GM21423 (cell line): ENCODE data around the gene FAM135A.

ENCODE experiments used
- ATAC-seq: cut with Tn5 transposase; IDR thresholded peaks from one replicate; pipeline ENCODE4 v1.9.1; 2021; ENCODE audit warnings: mild to moderate bottlenecking, moderate library complexity; ENCODE audit not compliant: unreplicated experiment

Gene FAM135A

DNA sequence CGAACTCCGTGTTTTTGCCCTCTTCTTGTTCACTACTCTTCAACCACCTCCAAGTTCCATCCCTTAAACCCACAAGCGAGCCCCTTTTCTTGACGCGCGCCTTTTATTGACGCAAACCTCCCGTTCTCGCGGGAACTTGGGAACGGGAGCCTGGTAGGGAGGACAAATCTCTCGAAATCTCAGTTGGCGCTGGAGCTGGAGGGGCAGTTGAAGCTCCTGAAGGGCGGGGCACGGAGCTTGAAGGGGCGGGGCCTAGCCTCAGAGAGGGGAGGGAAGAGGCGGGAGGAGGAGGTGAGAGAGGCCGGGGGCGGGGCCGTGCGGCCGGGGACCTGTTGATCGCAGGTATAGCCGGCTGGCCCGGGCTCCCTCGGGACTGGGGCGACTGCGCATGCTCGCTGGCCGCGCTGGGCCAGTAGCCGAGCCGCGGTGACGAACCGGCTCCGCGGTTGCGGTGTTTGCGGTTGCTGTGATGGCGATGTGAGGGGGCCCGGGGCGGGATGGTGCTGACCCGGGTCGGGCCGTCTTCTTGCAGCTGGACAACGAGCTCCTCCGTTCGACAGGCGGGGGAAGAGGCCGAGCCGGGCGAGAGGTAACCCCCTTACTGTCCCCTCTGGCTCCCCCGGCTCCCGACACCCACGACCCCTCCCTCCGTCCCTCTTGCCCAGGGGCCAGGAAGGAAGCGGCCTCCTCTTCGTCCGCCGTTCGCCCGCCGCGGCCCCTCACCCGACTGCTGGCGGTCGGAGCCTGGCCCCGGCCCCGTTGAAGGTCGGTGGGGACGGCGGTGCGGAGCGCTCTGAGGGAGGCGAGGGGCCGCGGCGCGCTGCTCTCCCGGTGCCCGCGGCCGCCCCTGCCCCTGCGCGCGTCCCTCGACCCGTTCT is at the start of gene FAM135A:
TSS of gene FAM135A (plus strand) at position 395 of the 878 bp plus-strand sequence. CDS start 14,835 bp downstream, outside the sequence.
- ATAC-seq: peak; percentile 80

DNA sequence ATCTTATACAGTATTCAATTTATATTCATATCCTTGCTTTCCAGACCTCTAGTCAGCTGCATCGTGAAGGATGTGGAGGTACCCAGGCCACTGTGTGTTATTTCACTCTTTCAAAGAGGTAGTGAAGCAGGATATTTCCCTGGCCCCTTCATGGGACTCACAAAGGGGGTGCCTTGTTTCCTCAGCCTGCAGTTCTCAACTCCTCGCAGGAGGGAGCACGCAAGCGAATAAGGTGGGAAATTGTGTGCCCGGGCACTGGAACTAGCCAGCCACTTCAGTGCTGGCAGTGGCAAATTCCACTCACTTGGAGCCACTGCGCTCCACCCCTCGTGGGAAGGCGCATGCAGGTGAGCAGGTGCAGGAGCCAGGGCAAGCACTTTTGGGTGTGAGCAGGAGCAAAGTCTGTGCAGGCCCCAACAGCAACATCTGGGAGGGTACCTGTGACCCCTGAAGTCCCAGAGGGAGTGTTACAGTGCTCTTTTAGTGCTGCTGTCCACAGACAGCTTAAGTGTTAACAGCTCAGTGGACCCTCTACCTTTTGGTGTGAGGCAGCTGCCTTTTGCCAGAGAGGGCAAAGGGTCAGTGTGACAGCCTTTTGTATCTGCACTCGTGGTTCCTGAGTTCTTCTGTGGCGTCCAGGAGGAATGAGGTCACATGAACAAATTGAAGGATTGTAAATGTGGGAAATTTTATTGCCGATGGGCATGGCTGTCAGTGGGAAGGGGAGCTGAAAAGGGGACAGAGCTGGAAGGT is 49.4 kb upstream of the FAM135A start:
- no peak for ATAC-seq

DNA sequence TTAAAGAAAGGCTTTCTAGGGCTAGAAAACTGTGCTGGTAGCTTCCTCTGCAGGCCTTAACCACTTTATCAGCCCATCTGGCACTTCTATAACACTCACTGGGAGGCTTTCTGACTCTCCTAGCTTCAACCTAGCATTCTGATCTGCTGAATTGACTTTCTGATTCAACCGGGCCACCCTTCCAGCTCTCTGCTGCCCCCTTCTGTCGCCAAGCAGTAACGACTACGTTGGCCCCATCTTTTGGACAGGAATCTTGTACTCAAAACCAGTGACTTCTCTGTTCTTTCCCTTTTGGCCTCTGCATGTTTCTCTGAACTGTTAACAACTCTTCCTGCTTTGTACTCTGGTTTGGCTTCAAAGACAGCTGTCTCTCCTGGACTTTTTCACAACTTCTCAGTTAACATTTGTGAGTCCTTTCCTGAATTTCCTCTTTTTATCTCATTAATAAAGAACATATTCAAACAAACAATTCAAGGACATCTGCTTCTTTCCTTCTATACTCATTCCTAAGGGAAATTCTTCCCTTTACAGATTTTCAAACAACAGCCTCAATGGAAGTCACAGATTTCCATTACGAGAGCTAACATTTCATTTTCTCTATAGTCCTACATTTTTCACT is 43.9 kb upstream of the FAM135A start:
- peak; percentile 86 for ATAC-seq

DNA sequence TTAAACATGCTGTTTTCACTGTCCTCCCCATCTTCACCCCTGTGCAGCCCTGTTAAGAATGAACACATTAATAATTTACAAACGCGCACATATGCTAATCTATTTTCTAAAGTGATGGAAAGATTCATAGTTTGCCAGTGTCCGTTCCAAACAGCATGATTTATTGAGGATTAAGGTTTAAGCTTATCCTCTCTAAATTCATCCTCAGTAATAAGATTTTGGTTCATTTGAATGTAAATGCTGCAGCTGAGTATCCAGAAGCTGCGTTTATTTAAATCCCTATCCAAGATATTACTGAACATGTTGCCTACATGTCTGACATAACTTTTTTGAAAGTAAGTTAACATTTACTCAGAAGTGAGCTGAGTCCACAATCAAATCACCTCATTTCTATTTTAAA is 42.8 kb upstream of the FAM135A start:
- ATAC-seq: no peak

DNA sequence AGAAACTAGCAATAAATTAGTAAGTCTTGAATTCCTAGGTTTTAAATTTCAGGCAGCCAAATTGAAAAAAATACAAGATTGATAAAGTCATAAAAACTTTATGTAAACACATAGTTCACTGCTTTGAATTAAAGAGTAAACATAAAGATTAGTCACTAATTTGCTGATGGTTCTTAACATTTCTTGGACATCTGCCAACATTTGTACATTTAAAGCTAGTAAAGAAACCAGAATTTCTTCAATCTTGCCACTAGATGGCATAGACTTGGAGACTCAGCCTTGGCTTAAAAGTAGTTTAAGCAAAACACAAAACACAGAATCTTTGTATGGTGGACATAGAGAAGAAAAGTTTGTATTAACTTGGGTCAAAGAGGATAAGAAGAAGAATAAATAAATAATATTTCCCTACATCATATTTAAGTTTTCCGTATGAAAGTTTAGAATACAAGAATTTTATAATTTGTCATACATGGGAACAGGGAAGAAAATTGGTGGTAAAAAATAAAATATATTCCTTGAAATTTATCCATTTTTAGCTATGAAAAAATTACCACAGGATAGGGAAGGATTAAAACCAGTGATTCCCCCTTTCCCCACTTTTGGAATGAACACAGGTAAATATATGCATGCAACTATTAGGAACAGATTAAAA is 41.7 kb upstream of the FAM135A start:
- ATAC-seq: peak; percentile 45

DNA sequence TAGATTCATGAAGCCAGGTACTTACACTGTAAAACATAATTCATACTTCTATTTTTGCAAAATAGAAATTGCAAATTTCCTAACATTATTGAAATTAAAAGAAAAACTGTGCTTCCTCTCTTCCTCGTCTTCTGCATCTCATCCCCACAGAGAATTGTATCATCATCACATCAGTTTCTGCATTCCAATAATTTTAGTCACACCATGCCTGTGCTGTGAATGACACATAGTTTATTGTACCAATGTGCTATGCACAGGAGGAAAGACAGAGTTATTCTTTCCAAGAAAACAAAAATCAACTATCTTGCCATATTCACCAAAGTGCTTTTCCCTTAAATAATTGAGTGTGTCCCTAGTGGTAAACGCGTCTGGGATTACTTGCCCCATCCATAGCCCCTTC is 38.1 kb upstream of the FAM135A start:
- ATAC-seq: no peak

DNA sequence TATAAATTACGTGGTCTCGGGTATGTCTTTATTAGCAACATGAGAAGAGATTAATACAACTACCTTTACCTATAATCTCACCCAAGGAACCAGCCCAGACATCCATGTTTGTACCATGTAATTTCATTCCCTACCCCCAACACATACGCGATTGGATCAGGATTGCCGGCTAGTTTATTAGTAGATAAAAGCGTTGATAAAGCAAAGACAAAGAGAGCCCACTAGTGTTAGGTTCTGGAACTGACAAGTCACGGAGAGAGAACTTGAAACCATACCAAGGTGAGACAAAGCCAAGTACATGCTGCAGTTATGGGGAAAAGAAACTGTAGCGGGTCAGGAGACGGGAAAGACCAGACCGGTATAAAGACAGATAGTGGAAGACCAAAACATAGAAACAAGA is 37.4 kb upstream of the FAM135A start:
- ATAC-seq: no peak

DNA sequence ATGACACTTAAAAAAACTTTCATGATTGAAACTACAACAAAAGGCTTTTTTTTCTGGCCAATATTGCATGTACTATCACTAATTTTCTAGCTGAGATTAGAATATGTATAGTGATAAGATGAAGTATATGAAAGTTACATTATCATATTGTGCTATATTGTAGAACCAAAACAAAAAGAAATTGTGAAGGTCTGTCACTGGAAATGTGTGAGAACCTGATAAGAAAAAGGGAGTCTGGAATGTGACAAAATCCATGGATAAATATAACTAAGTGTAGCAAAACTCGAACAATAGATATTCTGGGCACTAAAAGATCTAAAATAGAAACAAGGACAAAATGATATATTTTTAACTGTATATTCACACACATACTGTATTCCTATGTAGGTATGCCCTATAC is 36.7 kb upstream of the FAM135A start:
- ATAC-seq: no peak

DNA sequence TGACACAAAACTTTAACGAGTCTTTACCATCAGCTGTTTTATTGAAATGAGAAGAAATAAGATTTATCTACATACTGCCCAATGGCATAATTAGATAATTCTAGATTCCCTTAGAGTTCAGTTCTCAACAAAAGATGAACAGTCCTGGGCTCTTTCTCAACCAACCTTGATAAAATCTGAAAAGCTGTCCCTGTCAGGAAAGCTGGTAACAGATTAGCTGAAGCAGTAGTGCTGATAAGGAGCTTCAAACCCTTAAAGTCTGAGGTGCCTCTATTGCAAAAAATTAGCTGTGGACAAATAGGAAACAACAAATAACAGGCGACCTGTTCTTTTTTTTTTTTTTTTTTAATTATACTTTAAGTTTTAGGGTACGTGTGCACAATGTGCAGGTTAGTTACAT is 35.9 kb upstream of the FAM135A start:
- no peak for ATAC-seq

DNA sequence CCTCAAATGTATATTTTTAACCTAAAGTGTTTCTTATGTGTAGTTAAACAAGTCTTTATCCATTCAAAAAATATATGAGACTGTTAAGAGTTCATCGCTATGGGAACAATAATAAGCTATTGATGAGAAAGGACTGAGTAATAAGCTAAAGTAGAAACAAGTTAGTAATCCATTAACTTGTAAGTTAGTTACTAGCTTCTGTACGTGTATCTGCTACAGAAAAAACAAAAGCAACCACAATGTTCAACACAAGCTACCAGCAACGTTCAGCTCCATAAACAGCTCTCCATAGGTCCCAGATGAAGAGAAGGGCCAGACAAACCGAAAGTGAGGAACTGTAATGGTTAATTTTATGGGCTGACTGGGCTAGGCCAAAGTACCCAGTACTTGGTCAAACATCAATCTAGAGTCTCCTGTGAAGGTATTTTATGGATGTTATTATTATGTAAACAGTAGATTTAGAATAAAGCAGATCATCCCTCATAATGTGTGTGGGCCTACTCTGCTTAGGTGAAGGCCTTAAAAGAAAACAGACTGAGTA is 33.8 kb upstream of the FAM135A start:
- peak; percentile 32 for ATAC-seq

DNA sequence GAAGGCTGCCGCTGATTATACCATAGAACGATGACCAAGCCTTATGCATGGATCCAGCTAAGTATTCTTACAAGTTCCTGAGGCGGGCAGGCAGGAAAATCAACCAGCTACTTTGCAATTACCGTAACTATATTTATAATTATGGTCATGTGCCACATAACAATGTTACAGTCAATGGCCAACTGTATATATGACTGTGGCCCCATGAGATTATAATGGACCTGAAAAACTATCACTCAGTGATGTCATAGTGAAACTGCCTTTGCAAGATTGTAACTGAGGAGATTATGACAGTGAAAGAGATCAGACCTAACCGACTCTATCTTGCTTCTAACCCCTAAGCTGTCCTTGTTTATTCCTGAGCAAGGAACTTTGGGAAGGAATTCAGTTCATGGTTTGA is 33.1 kb upstream of the FAM135A start:
- peak; percentile 78 for ATAC-seq

DNA sequence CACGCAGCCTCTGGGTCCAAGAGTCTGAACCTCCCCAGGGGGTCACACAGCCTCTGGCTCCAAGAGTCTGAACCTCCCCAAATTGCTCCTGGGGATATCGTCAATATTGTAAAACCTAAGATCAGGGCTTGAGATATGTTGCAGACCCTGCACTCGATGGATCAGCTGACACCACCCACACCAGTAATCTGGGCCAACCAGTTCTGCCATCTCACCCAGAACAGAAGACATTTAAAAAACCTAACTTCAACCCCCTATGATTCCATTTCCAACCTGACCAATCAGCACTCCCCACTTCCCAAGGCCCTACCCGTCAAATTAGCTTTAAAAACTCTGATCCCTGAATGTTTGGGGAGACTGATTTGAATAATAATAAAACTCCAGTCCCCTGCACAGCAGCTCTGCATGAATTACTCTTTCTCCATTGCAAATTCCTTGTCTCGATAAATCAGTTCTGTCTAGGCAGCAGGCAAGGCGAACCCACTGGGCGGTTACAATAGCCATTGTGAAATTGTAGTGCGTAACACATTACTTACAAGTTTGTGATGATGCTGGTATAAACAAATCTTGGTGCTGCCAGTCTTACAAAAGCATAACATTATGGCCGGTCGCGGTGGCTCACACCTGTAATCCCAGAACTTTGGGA is 32.4 kb upstream of the FAM135A start:
- ATAC-seq: no peak

DNA sequence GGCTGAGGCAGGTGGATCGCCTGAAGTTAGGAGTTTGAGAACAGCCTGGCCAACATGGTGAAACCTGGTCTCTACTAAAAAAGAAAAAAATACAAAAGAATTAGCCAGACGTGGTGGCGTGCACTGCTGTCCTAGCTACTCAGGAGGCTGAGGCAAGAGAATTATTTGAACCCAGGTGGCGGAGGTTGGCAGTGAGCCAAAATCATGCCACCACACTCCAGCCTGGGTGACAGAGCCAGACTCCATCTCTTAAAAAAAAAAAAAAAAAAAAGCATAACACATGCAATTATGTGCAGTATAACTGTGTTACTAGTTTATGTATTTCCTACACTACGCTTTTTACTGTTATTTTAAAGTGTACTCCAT is 31.9 kb upstream of the FAM135A start:
- no peak for ATAC-seq

DNA sequence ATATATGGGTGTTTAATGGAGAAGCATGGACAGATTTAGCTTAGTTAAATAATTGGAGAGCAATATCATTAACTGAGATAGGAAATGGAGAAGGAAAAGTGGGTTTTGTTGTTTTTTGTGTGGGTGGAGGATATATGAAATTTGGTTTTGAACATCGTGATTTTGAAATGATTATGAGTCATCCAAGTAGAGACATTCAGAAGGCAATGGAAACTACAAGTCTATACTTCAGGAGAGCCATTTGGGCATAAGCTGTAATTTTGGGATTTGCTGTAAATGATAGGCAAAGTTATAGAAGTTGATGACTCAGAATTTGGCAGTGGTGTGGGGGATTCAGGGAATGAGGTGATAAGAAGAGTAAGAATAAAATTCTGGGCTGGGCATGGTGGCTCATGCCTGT is 27.4 kb upstream of the FAM135A start:
- ATAC-seq: no peak

DNA sequence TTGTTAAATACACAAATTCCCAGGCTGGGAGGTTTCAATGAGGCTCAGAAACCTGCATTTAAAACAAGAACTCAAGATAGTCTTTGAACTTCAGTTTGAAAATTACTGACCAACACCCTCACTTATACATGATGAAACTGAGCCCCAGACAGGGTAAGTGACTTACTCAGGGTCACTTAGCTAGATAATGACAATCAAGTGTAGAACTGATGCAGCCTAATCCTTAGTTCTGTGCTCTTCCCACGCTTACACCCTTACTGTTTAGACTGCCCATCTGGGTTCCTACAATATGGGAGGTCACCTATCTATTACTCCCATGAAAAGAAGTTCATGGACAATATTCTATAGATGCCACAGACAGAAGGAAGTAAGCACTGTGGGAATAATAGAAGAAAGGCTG is 24.5 kb upstream of the FAM135A start:
- no peak for ATAC-seq

DNA sequence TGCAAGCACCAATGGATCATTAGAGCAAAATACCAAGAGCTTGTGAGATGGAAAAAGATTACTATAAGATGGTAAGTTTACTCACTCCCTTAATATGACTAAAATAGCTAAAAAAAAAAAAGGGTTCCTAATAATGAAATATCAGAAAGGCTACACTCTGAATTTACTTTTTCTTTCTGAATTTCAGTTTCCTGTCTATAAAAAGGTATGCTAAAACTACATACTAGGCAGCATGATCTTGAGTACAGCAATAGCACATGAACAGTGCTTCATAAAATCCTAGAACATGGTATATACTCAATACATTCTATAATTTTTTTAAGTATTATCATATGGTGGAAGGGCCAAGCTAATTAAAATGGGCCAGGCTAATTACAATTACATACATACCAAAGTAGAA is 24.0 kb upstream of the FAM135A start:
- ATAC-seq: no peak

DNA sequence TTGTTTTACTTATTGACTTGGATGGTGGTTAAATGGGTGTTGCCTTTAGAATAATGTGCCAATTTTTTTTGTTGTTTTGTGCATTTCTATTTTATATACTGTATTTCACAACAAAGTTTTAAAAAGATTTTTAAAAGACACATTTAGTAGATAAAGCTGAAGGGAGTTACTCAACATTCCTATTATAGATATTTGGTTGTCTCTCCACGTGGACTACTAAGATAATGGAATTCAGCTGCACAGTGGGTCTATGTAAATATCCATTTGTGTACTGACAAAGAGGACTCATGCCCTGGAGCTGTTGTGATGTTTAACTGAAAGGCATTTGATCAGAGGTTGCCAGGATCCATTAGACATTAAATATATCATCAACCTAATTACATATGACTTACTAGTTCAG is 23.2 kb upstream of the FAM135A start:
- ATAC-seq: no peak

DNA sequence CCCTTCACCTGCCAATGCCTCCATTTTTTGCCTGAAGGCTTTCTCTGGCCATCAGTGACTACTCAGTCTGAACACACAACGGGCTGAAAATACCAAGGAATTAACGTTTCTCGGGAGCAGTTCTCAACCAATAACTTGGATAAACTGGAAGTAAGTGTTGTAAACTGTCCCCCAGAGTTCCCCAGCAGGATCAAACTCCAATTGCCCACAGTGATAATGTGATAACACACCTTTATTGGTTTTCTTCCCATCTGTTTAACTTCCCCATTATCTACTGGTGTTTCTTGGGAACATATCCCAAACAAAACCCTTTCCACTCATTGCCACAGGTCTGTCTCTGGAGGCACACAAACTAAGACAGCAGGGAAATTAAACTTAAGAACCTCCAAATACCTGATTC is 21.8 kb upstream of the FAM135A start:
- ATAC-seq: no peak

DNA sequence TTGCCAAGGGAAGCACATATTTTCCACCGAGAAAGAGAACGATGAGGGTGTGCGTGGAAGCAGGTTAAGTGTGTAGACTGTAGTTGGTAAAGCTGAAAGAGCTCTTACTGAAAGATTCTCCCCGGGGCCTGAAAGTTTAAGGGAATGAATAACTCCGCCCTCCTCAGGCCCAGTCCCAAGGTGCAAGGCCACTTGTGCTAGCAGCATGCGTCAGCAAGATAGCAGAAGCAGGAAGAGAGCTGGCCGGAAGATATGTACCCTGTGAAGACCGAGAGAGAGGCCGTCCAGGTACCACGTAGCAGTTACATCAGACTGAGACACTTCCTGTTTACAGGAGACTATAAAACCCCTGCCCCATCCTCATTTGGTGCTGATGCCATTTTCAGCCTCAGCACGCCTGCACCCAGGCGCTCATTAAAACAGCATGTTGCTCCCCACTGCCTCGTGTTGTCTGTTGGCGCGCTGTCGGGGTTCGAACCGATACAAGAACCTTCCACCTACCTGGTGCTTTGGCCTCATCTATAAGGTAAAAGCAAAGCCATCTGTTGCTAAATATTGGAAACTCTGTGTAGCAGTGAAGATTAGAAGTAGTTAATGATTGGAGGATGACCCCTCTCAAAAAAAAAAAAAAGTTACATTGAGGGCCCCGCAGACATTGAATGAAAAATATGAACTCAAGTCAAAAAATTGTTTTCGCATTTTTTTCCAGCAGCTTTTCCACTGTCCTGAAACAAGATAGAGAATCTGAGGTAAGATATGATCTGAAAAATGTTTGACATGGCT is 18.6 kb upstream of the FAM135A start:
- ATAC-seq: no peak

DNA sequence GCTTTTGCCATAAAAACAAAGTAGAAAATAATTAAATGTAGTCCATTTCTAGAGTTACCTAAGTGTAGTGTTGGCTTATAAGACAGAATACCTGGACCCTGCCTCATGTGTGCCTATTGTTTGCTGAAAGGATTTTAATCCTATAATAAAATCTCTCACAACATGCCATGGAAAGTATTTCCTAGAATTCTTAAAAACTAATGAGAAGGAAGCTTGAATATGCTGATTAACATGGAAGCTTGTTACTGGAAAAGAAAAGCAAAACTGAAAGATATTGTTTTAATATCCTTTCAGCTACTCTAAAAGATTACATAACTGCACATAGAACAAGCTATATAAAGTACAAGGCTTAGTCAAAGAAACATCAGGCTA is 18.0 kb upstream of the FAM135A start:
- no peak for ATAC-seq
